Right lobe of liver (tissue), 6 donors: ENCODE results near the gene PCDHGB6. TPM values are rescaled to one million over a fixed set of nuclear protein-coding genes. Genes with fewer than 3 reads are reported as not detected.

ENCODE experiments used
- ATAC-seq, 4 donors: fragments of 200-7000 bp; cut with Tn5 transposase; one replicate each; pipeline ENCODE4 v1.9.1; 2020; ENCODE audit warnings: mild to moderate bottlenecking in 4 of 4, moderate library complexity in 4 of 4
- DNase-seq, 3 donors: peaks; one replicate each; pipeline ENCODE4 v3.0.0-alpha.2; 2020
- H3K27ac ChIP-seq, 3 donors: fragments of 200-600 bp; one replicate each; pipeline ENCODE4 v1.8.0; 2022
- H3K27me3 ChIP-seq, 2 donors: fragments of 200-600 bp; one replicate each; pipeline ENCODE4 v1.8.0; 2022
- H3K36me3 ChIP-seq, 4 donors: fragments of 200-600 bp; sonication (generic) in 1 of 4; one replicate each; pipeline versions ENCODE4 v1.5.1 to v1.8.0; 2017 to 2022; ENCODE audit warnings: control low read depth in 1 of 4
- H3K4me1 ChIP-seq, 4 donors: fragments of 200-600 bp; sonication (generic) in 1 of 4; one replicate each; pipeline versions ENCODE4 v1.5.1 to v1.8.0; 2017 to 2022; ENCODE audit warnings: control low read depth in 1 of 4
- H3K4me3 ChIP-seq, 3 donors: fragments of 200-600 bp; one replicate each; pipeline ENCODE4 v1.8.0; 2022
- H3K9me3 ChIP-seq, 4 donors: fragments of 200-600 bp; sonication (generic) in 1 of 4; one replicate each; pipeline versions ENCODE4 v1.5.1 to v1.8.0; 2017 to 2022; ENCODE audit warnings: control low read depth in 1 of 4
- CTCF ChIP-seq, 4 donors: fragments of 200-600 bp in 3 of 4; fragments of 450-650 bp in 1 of 4; IDR thresholded peaks; one replicate each; pipeline versions ENCODE4 v1.5.1 to v1.8.0; 2016 to 2022; ENCODE audit warnings: antibody characterized with exemption in 4 of 4, mild to moderate bottlenecking in 2 of 4
- POLR2A ChIP-seq: fragments of 450-650 bp; IDR thresholded peaks from one replicate; pipeline ENCODE4 v1.6.1; 2017; ENCODE audit warnings: antibody characterized with exemption, mild to moderate bottlenecking
- WGBS: methylation state at CpG from one replicate; pipeline ENCODE4 v1.1.6; 2018; ENCODE audit warnings: low coverage, low lambda C conversion rate; ENCODE audit not compliant: insufficient coverage; ENCODE audit errors: missing lambda C conversion rate; 5-methylcytosine and 5-hydroxymethylcytosine counted together
- intact Hi-C, 2 donors: fragments of 100-400 bp; cut with DNase I; formaldehyde crosslinking; loops; one replicate each; pipeline versions ENCODE4 v1.11.2 to v1.14.1; 2022
- total RNA-seq, 6 experiments: library from RNA; depleted of rRNA in 2 of 6; stranded (reverse); fragments of >200 nt in 2 of 6; fragmentation: NEBNext Ultra II Directional in 3 of 6; extraction: Animal tissue kit (Norgen Biotek cat#: 25700) in 3 of 6; gene quantifications; one replicate each; pipeline versions ENCODE4 v1.1.0 to v1.2.4, GENCODE V29; 2016 to 2023
- donor health status: DM: no; HTN: yes; CAD: no.
- donor health status: DM: no; HTN: no; CAD: no.
- donor health status: DM: no; HTN: no; CAD: no.
- donor health status: DM: no; HTN: yes; CAD: no.
- donor health status: DM: no; HTN: yes; CAD: no.

PCDHGB6 gene
- total RNA-seq, 6 experiments from 2014 or later = 1.9 to 5.0 (median 2.9) TPM

- Histone ChIP-seq H3K4me1 (no peaks in the 10 kb centered on the region), H3K4me3 (no peak overlapping the region), H3K27me3 (no peaks in the 10 kb centered on the region), H3K27ac (no peak overlapping the region), H3K36me3 (no peaks in the 10 kb centered on the region), H3K9me3 (peaks cover 0 to 22% (median 4%) of the 10 kb centered on the region in 4 donors)
- TF ChIP-seq POLR2A (no peak), CTCF (IDR thresholded peaks at IDR 0.05) (no peak)
- ATAC-seq (no peak), DNase-seq (no peak)
- 27% methylated on average over 17 of the region's 22 CpGs for WGBS
- intact Hi-C loops = loop anchor here in 1 of 2 donors (10.0 kb wide), 1 partner anchor 151 kb away; no protein-coding TSS in a partner anchor
Measured at GRCh38 chr5:141403387-141403786, 4.4 kb upstream of the PCDHGB6 start.

- no peaks in the 10 kb centered on the region for H3K27me3 ChIP-seq
- H3K9me3 ChIP-seq = peaks cover 0 to 6% (median 5%) of the 10 kb centered on the region in 4 donors
- intact Hi-C loops = loop anchor here (10.0 kb wide), 2 partner anchors 145 to 165 kb away; partner anchors contain the start of gene PCDHB15 (in 1 of the 2)
- H3K4me3 ChIP-seq = no peak overlapping the region
- TF ChIP-seq CTCF (IDR thresholded peaks at IDR 0.05) (no peak), POLR2A (no peak)
- 33% methylated on average over 11 of the region's 64 CpGs for WGBS
- ATAC-seq (no peak), DNase-seq (peak in 1 of 3 donors; percentile 32)
- no peak overlapping the region for H3K27ac ChIP-seq
- no peaks in the 10 kb centered on the region for H3K36me3 ChIP-seq
- H3K4me1 ChIP-seq = no peaks in the 10 kb centered on the region
Measured at GRCh38 chr5:141409598-141410306, 1.9 kb downstream of the PCDHGB6 start.

GRCh38 chr5:141411575-141411974 lies 3.8 kb downstream of the PCDHGB6 start:
- DNase-seq (no peak), ATAC-seq (no peak)
- H3K9me3 ChIP-seq = peaks cover 0 to 15% (median 5%) of the 10 kb centered on the region in 4 donors
- H3K36me3 ChIP-seq = no peaks in the 10 kb centered on the region
- intact Hi-C loops = loop anchor here in 1 of 2 donors (10.0 kb wide), 1 partner anchor 167 kb away; the partner anchor contains the start of gene PCDHB15
- no peak overlapping the region for H3K4me3 ChIP-seq
- 70% methylated on average over 3 of the region's 3 CpGs for WGBS
- TF ChIP-seq CTCF (IDR thresholded peaks at IDR 0.05) (no peak), POLR2A (no peak)
- no peaks in the 10 kb centered on the region for H3K27me3 ChIP-seq
- H3K4me1 ChIP-seq = no peaks in the 10 kb centered on the region
- H3K27ac ChIP-seq = no peak overlapping the region

GRCh38 chr5:141412854-141413539 lies 5.2 kb downstream of the PCDHGB6 start, which contains the start of gene PCDHGA10:
TSS of gene PCDHGA10 (plus strand) at chr5:141412987. CDS start at chr5:141413176, 189 bp downstream.
- intact Hi-C loops = loop anchor here in 1 of 2 donors (10.0 kb wide), 1 partner anchor 168 kb away; the partner anchor contains the start of gene PCDHB15
- H3K27me3 ChIP-seq = no peaks in the 10 kb centered on the region
- DNase-seq (peak in 2 of 3 donors; percentile 62 to 70), ATAC-seq (peak; percentile 79 to 86 (median 85))
- H3K36me3 ChIP-seq = no peaks in the 10 kb centered on the region
- no peaks in the 10 kb centered on the region for H3K4me1 ChIP-seq
- peak within 1 kb of the TSS; percentile 26 to 56 (median 45) for H3K4me3 ChIP-seq
- 9% methylated on average over 26 of the region's 31 CpGs for WGBS
- H3K9me3 ChIP-seq = peaks cover 0 to 16% (median 5%) of the 10 kb centered on the region in 4 donors
- TF ChIP-seq POLR2A (no peak), CTCF (IDR thresholded peaks at IDR 0.05) (peak; percentile 46 to 62 (median 52))
- H3K27ac ChIP-seq = peak within 1 kb of the TSS in 2 of 3 donors; percentile 4 to 30
